B cell (primary cell): ENCODE measurements around the gene ZC3H18. TPM values are rescaled to one million over a fixed set of nuclear protein-coding genes. Genes with fewer than 3 reads are reported as not detected.

Experiments
- ATAC-seq: fragments of 200-7000 bp; cut with Tn5 transposase; one replicate; pipeline ENCODE4 v1.10.0; 2021; ENCODE audit warnings: low read depth, mild to moderate bottlenecking, moderate number of reproducible peaks, moderate library complexity
- CTCF ChIA-PET: fragments of 350-600 bp; sonication (Branson Sonifier 250); formaldehyde crosslinking; loops from one replicate; lab custom pipeline; 2021; ENCODE audit warnings: antibody characterized with exemption, inconsistent platforms; lab: Charles Lee
- POLR2A ChIA-PET: fragments of 350-600 bp; sonication (Branson Sonifier 250); formaldehyde crosslinking; loops from one replicate; lab custom pipeline; 2021; ENCODE audit warnings: antibody characterized with exemption; lab: Charles Lee
- DNase-seq: peaks from one replicate; pipeline ENCODE4 v3.0.0; 2013
- H2AFZ ChIP-seq: 2 replicates; pipeline ENCODE4 v1.6.1; 2012; ENCODE audit warnings: mild to moderate bottlenecking, low read depth, low read length; ENCODE audit not compliant: insufficient read depth, poor library complexity, severe bottlenecking
- H3K27ac ChIP-seq, 2 donors: 1 replicate in 1 of 2; 2 replicates in 1 of 2; pipeline ENCODE4 v1.5.1; 2012 to 2013; ENCODE audit warnings: low read length in 2 of 2, mild to moderate bottlenecking in 2 of 2, moderate library complexity in 1 of 2
- H3K27me3 ChIP-seq, 4 experiments: fragments of 200-600 bp in 1 of 4; sonication (generic) in 1 of 4; replicated peaks in 1 of 4; 1 replicate in 2 of 4; 2 replicates in 2 of 4; pipeline versions ENCODE4 v1.6.1 to v1.7.0; 2013 to 2016; ENCODE audit warnings: low read length in 3 of 4, mild to moderate bottlenecking in 2 of 4, mixed read lengths in 1 of 4, moderate library complexity in 1 of 4; ENCODE audit not compliant: insufficient read depth in 4 of 4, control insufficient read depth in 3 of 4; ENCODE audit errors: control extremely low read depth in 1 of 4
- H3K36me3 ChIP-seq, 2 experiments: replicated peaks in 1 of 2; 1 replicate in 1 of 2; 2 replicates in 1 of 2; pipeline versions ENCODE4 v1.6.1 to v1.7.1; 2013; ENCODE audit warnings: low read length in 1 of 2; ENCODE audit not compliant: insufficient read depth in 2 of 2, control insufficient read depth in 1 of 2; ENCODE audit errors: control extremely low read depth in 1 of 2, extremely low read depth in 1 of 2
- H3K4me1 ChIP-seq, 2 donors: fragments of 200-600 bp in 1 of 2; sonication (generic) in 1 of 2; 1 replicate in 1 of 2; 2 replicates in 1 of 2; pipeline versions ENCODE4 v1.5.1 to v1.6.1; 2013 to 2017; ENCODE audit warnings: low read length in 2 of 2; ENCODE audit not compliant: control insufficient read depth in 2 of 2, insufficient read depth in 2 of 2
- H3K4me2 ChIP-seq: replicated peaks from 2 replicates; pipeline ENCODE3; 2012; ENCODE audit warnings: mild to moderate bottlenecking, low read depth, low read length; ENCODE audit not compliant: poor library complexity, severe bottlenecking
- H3K4me3 ChIP-seq, 5 experiments: fragments of 200-600 bp in 1 of 5; sonication (generic) in 1 of 5; 1 replicate in 3 of 5; 2 replicates in 2 of 5; pipeline versions ENCODE4 v1.5.1 to v1.7.0; 2011 to 2016; ENCODE audit warnings: low read length in 4 of 5, mild to moderate bottlenecking in 4 of 5, low read depth in 2 of 5, control low read depth in 1 of 5, moderate library complexity in 1 of 5; ENCODE audit not compliant: insufficient read depth in 1 of 5; ENCODE audit errors: control extremely low read depth in 1 of 5, extremely low read depth in 1 of 5
- H3K79me2 ChIP-seq: fragments of 200-600 bp; sonication (generic); one replicate; pipeline ENCODE4 v1.6.0; 2016; ENCODE audit warnings: low read length; ENCODE audit not compliant: control insufficient read depth, insufficient read depth
- H3K9ac ChIP-seq: fragments of 200-600 bp; sonication (generic); 2 replicates; pipeline ENCODE4 v1.6.1; 2017; ENCODE audit warnings: mild to moderate bottlenecking, low read length, moderate library complexity
- H3K9me3 ChIP-seq, 3 donors: one replicate each; pipeline versions ENCODE4 v1.6.1 to v1.7.1; 2013; ENCODE audit warnings: low read length in 2 of 3; ENCODE audit not compliant: control insufficient read depth in 2 of 3, insufficient read depth in 1 of 3; ENCODE audit errors: control extremely low read depth in 1 of 3
- H4K20me1 ChIP-seq: 2 replicates; pipeline ENCODE4 v1.6.0; 2012; ENCODE audit warnings: mild to moderate bottlenecking, low read length; ENCODE audit not compliant: insufficient read depth, control insufficient read depth, poor library complexity, severe bottlenecking
- H3K27ac Mint-ChIP-seq: one replicate; pipeline ENCODE4 v1.8.0; 2021; ENCODE audit warnings: mixed read lengths
- H3K27me3 Mint-ChIP-seq: one replicate; pipeline ENCODE4 v1.8.0; 2021; ENCODE audit warnings: mixed read lengths
- H3K4me1 Mint-ChIP-seq: one replicate; pipeline ENCODE4 v1.8.0; 2021; ENCODE audit warnings: mixed read lengths
- H3K4me3 Mint-ChIP-seq: one replicate; pipeline ENCODE4 v1.8.0; 2021; ENCODE audit warnings: mixed read lengths
- H3K9me3 Mint-ChIP-seq: one replicate; pipeline ENCODE4 v1.8.0; 2022; ENCODE audit warnings: mixed read lengths; ENCODE audit not compliant: insufficient read depth
- CTCF ChIP-seq: fragments of 200-600 bp; IDR thresholded peaks from one replicate; pipeline ENCODE4 v1.8.0; 2022; ENCODE audit warnings: antibody characterized with exemption, mild to moderate bottlenecking
- EZH2 ChIP-seq: IDR thresholded peaks from 2 replicates; pipeline ENCODE4 v1.6.1; 2012; ENCODE audit warnings: borderline replicate concordance, low read depth, mild to moderate bottlenecking, moderate library complexity, low read length; ENCODE audit not compliant: insufficient read depth, poor library complexity, severe bottlenecking
- WGBS: methylation state at CpG from one replicate; pipeline ENCODE4 v1.1.5; 2013; ENCODE audit warnings: missing lambda C conversion rate; ENCODE audit not compliant: insufficient coverage; 5-methylcytosine and 5-hydroxymethylcytosine counted together
- intact Hi-C: fragments of 100-400 bp; cut with micrococcal nuclease; formaldehyde crosslinking; loops from one replicate; pipeline ENCODE4 v1.10.0; 2022
- polyA plus RNA-seq: library from polyadenylated mRNA; depleted of rRNA; stranded (reverse); fragments of >200 nt; gene quantifications from 2 replicates; pipeline ENCODE4 v1.2.3, GENCODE V29; 2012
- total RNA-seq, 2 donors: library from RNA; stranded (reverse); fragments of 120-200 nt in 1 of 2; gene quantifications; 1 replicate in 1 of 2; 2 replicates in 1 of 2; pipeline versions ENCODE4 v1.2.3 to v1.2.4, GENCODE V29; 2013 to 2022

The ZC3H18 gene
- total and polyA plus RNA-seq, 2 donors (not counting 1 experiment from before 2014, with no cell fraction given), result 40.4 to 74.2 TPM

GRCh38 chr16:88624481-88624880 is 54.3 kb downstream of the ZC3H18 start:
- Mint-ChIP-seq H3K27ac (no peak overlapping the region), H3K27me3 (no peaks in the 10 kb centered on the region), H3K4me3 (no peak overlapping the region), H3K4me1 (no peaks in the 10 kb centered on the region), H3K9me3 (no peaks in the 10 kb centered on the region)
- intact Hi-C loops, result no loop called here
- WGBS, result 98% methylated on average over 18 of the region's 18 CpGs
- no peak for TF ChIP-seq EZH2
- TF ChIP-seq CTCF, result no peak
- ChIA-PET POLR2A (no interaction called here), CTCF (no interaction called here)
- Histone ChIP-seq H3K79me2 (peaks cover 12% of the 10 kb centered on the region), H3K4me2 (no peak overlapping the region), H4K20me1 (peaks cover 38% of the 10 kb centered on the region), H3K4me3 (no peak overlapping the region), H3K27ac (no peak overlapping the region), H3K9me3 (no peaks in the 10 kb centered on the region), H3K36me3 (peaks cover 0 to 68% of the 10 kb centered on the region in 2 experiments), H3K4me1 (no peaks in the 10 kb centered on the region), H3K27me3 (no peaks in the 10 kb centered on the region), H3K9ac (no peak overlapping the region), H2AFZ (no peak overlapping the region)
- ATAC-seq (no peak), DNase-seq (no peak)

DNA sequence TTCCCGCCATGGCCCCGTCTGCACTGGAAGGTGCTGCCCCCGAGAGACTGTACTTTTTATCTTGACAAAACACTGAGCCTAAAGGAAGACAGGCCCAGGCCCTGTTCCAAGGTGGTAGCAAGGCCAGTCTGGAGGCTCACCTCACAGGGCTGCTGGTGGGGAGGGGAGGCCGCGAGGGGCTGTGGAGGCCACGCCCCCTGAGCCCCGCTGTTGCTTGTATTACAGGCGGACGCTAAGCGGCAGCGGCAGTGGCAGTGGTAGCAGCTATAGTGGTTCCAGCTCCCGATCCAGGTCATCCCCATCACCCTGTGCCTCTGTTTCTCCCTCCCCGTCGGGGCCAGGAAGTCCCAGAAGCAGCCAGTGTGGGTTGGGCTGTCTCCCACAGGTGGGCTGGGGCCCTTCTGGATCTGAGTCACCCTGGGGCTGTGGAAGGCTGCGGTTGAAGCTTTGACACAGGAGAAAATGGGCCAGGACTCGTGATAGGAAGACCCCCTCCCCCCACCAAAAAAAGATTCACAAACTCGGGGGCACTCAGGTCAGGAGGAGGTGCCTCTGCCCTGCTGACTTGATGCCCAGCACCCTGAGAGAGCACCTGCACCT is 54.9 kb downstream of the ZC3H18 start:
- CTCF ChIA-PET, result interaction anchor here (0.6 kb wide), 1 partner anchor 169 kb away, joined by 6 read pairs; no protein-coding TSS in a partner anchor
- intact Hi-C loops, result no loop called here
- Histone ChIP-seq H3K4me3 (no peak overlapping the region), H3K9me3 (no peaks in the 10 kb centered on the region), H3K36me3 (peaks cover 0 to 73% of the 10 kb centered on the region in 2 experiments), H3K9ac (no peak overlapping the region), H2AFZ (no peak overlapping the region), H3K27ac (no peak overlapping the region), H3K79me2 (peaks cover 9% of the 10 kb centered on the region), H3K4me1 (no peaks in the 10 kb centered on the region), H4K20me1 (peaks cover 34% of the 10 kb centered on the region), H3K4me2 (no peak overlapping the region), H3K27me3 (no peaks in the 10 kb centered on the region)
- 99% methylated on average over 13 of the region's 17 CpGs for WGBS
- Mint-ChIP-seq H3K27me3 (no peaks in the 10 kb centered on the region), H3K4me3 (no peak overlapping the region), H3K4me1 (no peaks in the 10 kb centered on the region), H3K27ac (no peak overlapping the region), H3K9me3 (no peaks in the 10 kb centered on the region)
- DNase-seq, result no peak
- no peak for ATAC-seq
- POLR2A ChIA-PET, result no interaction called here
- TF ChIP-seq EZH2 (no peak), CTCF (no peak)
